Osteocyte (in vitro differentiated cells): ENCODE data around the gene RPRD1A. TPM values are rescaled to one million over a fixed set of nuclear protein-coding genes. Genes with fewer than 3 reads are reported as not detected.

Experiments
- DNase-seq: peaks from one replicate; pipeline ENCODE4 v3.0.0; 2021; ENCODE audit warnings: mixed read lengths; ENCODE audit not compliant: unreplicated experiment; ENCODE audit errors: extremely low spot score
- H3K27ac Mint-ChIP-seq: one replicate; pipeline ENCODE4 v1.8.0; 2021; ENCODE audit warnings: mild to moderate bottlenecking, mixed read lengths; ENCODE audit not compliant: unreplicated experiment
- H3K27me3 Mint-ChIP-seq: one replicate; pipeline ENCODE4 v1.8.0; 2021; ENCODE audit warnings: mixed read lengths; ENCODE audit not compliant: unreplicated experiment
- H3K36me3 Mint-ChIP-seq: one replicate; pipeline ENCODE4 v1.8.0; 2021; ENCODE audit warnings: mixed read lengths; ENCODE audit not compliant: unreplicated experiment
- H3K4me1 Mint-ChIP-seq: one replicate; pipeline ENCODE4 v1.8.0; 2021; ENCODE audit warnings: mixed read lengths; ENCODE audit not compliant: unreplicated experiment
- H3K4me3 Mint-ChIP-seq: one replicate; pipeline ENCODE4 v1.8.0; 2021; ENCODE audit warnings: mild to moderate bottlenecking, moderate library complexity, mixed read lengths; ENCODE audit not compliant: unreplicated experiment
- H3K9me3 Mint-ChIP-seq: one replicate; pipeline ENCODE4 v1.8.0; 2021; ENCODE audit warnings: mixed read lengths; ENCODE audit not compliant: unreplicated experiment
- CTCF ChIP-seq: fragments of 200-600 bp; sonication (generic); IDR thresholded peaks from 2 replicates; pipeline ENCODE4 v1.5.0; 2021; ENCODE audit warnings: antibody characterized with exemption, mild to moderate bottlenecking, moderate library complexity
- total RNA-seq: library from RNA; stranded (reverse); gene quantifications from 2 replicates; pipeline ENCODE4 v1.2.1, GENCODE V29; 2021

The RPRD1A gene
- total RNA-seq, 1 donor from 2014 or later = 41.9 TPM

- peaks cover 5% of the 10 kb centered on the region for H3K9me3 Mint-ChIP-seq
- no peak for DNase-seq
- peak overlapping the region; percentile 80 for H3K27ac Mint-ChIP-seq
- peaks cover 25% of the 10 kb centered on the region for H3K4me1 Mint-ChIP-seq
- no peak for TF ChIP-seq CTCF
- no peaks in the 10 kb centered on the region for H3K27me3 Mint-ChIP-seq
- H3K36me3 Mint-ChIP-seq = peaks cover 31% of the 10 kb centered on the region
- H3K4me3 Mint-ChIP-seq = no peak overlapping the region
Observed at GRCh38 chr18:35983818-35984217, 83.5 kb downstream of the RPRD1A start.

- Mint-ChIP-seq H3K27ac (peak overlapping the region; percentile 80), H3K27me3 (no peaks in the 10 kb centered on the region), H3K36me3 (peaks cover 38% of the 10 kb centered on the region), H3K4me1 (peaks cover 25% of the 10 kb centered on the region), H3K4me3 (no peak overlapping the region), H3K9me3 (peaks cover 5% of the 10 kb centered on the region)
- no peak for DNase-seq
- TF ChIP-seq CTCF = no peak
Observed at GRCh38 chr18:35983147-35983546, 84.2 kb downstream of the RPRD1A start.

- Mint-ChIP-seq H3K4me1 (peaks cover 25% of the 10 kb centered on the region), H3K27ac (peak overlapping the region; percentile 80)
- no peak for DNase-seq
Observed at GRCh38 chr18:35982409-35983114, 84.8 kb downstream of the RPRD1A start.

GRCh38 chr18:35979112-35979511 is 88.2 kb downstream of the RPRD1A start:
- Mint-ChIP-seq H3K9me3 (peaks cover 5% of the 10 kb centered on the region), H3K36me3 (peaks cover 60% of the 10 kb centered on the region), H3K4me3 (no peak overlapping the region), H3K27me3 (no peaks in the 10 kb centered on the region), H3K27ac (no peak overlapping the region), H3K4me1 (peaks cover 29% of the 10 kb centered on the region)
- no peak for TF ChIP-seq CTCF
- no peak for DNase-seq

More at GRCh38 chr18:35982409-35983114, 84.8 kb downstream of the RPRD1A start:
- Mint-ChIP-seq H3K27me3 (no peaks in the 10 kb centered on the region), H3K4me3 (no peak overlapping the region), H3K9me3 (peaks cover 5% of the 10 kb centered on the region), H3K36me3 (peaks cover 44% of the 10 kb centered on the region)
- TF ChIP-seq CTCF = no peak

GRCh38 chr18:35974181-35974580 is 93.2 kb downstream of the RPRD1A start:
- no peak for DNase-seq
- no peak for TF ChIP-seq CTCF
- Mint-ChIP-seq H3K36me3 (peaks cover 32% of the 10 kb centered on the region), H3K4me3 (peak overlapping the region; percentile 98), H3K9me3 (no peaks in the 10 kb centered on the region), H3K27ac (no peak overlapping the region), H3K27me3 (no peaks in the 10 kb centered on the region), H3K4me1 (peaks cover 25% of the 10 kb centered on the region)
